ENCODE measurements around the gene RIT1. TPM values are rescaled to one million over a fixed set of nuclear protein-coding genes. Genes with fewer than 3 reads are reported as not detected.

The RIT1 gene, protein sequence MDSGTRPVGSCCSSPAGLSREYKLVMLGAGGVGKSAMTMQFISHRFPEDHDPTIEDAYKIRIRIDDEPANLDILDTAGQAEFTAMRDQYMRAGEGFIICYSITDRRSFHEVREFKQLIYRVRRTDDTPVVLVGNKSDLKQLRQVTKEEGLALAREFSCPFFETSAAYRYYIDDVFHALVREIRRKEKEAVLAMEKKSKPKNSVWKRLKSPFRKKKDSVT
- 29.7 and 32.4 TPM in 2 replicates for total RNA-seq (2014; rRNA removed; shearing (Covaris generic))
- polyA plus RNA-seq (2016; fragmentation: Nextera tagmentation; extraction: Ambion mirVana): 30.5 and 33.1 TPM in 2 replicates

DNA sequence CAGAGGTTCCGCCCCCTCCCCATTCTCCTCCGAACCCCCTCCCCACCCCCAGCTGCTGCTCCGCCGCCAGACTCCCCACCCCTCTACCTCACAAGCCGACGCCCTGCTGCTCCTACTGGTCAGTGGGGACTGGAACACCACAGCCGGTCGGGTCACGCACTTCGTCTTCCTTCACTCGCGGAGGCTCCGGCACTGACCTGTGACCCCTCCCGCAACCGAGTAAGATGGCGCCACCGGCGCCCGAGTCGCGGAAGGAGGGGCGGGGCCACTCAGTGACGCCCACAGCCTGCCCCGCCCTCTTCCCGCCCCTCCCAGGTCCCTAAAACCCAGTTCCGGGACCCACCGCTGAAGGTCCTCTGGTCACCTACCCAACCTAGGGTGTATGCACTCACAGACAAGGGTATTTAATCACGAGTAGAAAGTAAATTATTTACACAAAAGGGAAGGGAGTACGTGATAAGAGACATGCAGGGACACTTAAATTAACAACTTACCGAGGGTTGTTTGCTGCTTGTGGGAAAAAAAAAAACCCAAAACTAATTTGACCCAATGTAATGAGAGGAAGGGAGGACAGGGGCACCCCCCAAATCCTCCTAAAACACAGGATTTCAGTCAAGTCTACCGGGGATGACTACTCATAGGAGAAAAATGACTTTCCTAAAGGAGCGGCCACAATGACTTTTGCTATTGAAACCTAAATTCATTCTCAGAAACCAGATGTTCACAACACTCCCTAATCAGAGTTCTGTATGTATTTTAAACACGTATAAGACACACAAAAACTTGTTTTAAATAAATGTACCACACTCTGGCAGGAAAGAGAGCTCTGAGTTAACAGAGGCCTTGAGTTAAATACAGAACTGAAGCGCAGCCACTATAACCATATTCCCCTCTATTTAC lies at the start of gene RIT1:
Gene RIT1, minus strand, starts transcription at position 194 of the 900 bp plus-strand sequence. CDS start 588 bp downstream, outside the sequence.
- Histone ChIP-seq H3F3A (ENCODE audit: insufficient read depth) (peaks cover 61% of the 10 kb centered on the region), H3K9me3 (ENCODE audit: low read depth) (no peaks in the 10 kb centered on the region), H3K4me1 (ENCODE audit: insufficient read depth) (peaks cover 17% of the 10 kb centered on the region), H3K27ac (peak within 1 kb of the TSS; percentile 86), H3K9ac (peak within 1 kb of the TSS; percentile 93), H3K36me3 (ENCODE audit: low read depth) (peaks cover 63% of the 10 kb centered on the region), H4K20me1 (ENCODE audit: insufficient read depth) (no peaks in the 10 kb centered on the region), H3K79me2 (ENCODE audit: insufficient read depth) (peaks cover 52% of the 10 kb centered on the region), H2AFZ (peak within 1 kb of the TSS; percentile 72), H3K4me3 (peak within 1 kb of the TSS; percentile 92), H3K4me2 (ENCODE audit: unreplicated experiment) (peak within 1 kb of the TSS; percentile 85), H3K27me3 (replicated peaks; ENCODE audit: insufficient read depth) (no peaks in the 10 kb centered on the region), H3K9me2 (ENCODE audit: insufficient read depth) (no peaks in the 10 kb centered on the region)
- in situ Hi-C loops (cut with MboI): no loop called here
- TF ChIP-seq EZH2phosphoT487 (IDR thresholded peaks at IDR 0.05; ENCODE audit: insufficient read depth, low read depth) (no peak), EZH2 (IDR thresholded peaks at IDR 0.05; ENCODE audit: insufficient read depth, poor library complexity, severe bottlenecking) (no peak)
- WGBS, 2 experiments (ENCODE audit: low coverage in 1 of 2, low lambda C conversion rate in 2 of 2, missing lambda C conversion rate in 2 of 2): 7 to 14% methylated on average over 15 to 34 of the region's 34 CpGs
- DNase-seq: peak; percentile 94

DNA sequence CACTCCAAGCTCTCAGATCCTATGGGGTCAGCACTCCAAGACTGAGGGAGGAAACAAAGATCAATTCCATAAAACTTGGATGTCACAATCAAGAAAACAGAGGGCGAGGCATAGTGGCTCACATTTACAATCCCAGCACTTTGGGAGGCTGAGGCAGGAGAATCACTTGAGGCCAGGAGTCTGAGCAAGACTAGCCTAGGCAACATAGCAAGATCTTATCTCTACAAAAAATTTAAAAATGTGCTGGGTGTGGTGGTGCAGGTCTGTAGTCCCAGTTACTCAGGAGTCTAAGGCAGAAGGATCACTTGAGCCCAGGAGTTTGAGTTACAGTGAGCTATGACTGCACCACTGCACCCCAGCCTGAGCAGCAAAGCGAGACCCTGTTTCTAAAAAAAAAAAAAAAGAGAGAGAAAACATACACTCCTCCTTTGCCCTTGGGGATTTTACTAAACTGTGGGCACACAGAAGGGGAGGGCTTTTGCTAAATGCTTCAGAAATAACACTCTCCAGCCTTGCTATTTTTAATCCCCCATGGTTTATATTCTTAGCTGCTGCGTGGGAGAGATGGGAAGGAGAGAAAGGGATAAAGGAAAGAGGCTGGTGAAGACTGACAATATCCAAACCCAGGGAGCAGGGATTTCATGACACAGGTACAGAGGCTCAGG lies 49.1 kb upstream of the RIT1 start:
- in situ Hi-C loops (cut with MboI): no loop called here
- peaks cover 75% of the 10 kb centered on the region for H3K79me2 ChIP-seq (ENCODE audit: insufficient read depth)
- peaks cover 48% of the 10 kb centered on the region for H3F3A ChIP-seq (ENCODE audit: insufficient read depth)
- no peak overlapping the region for H3K4me3 ChIP-seq
- no peaks in the 10 kb centered on the region for H4K20me1 ChIP-seq (ENCODE audit: insufficient read depth)
- H3K27ac ChIP-seq: peak overlapping the region; percentile 94
- H3K4me2 ChIP-seq (ENCODE audit: unreplicated experiment): no peak overlapping the region
- TF ChIP-seq EZH2phosphoT487 (IDR thresholded peaks at IDR 0.05; ENCODE audit: insufficient read depth, low read depth) (no peak), EZH2 (IDR thresholded peaks at IDR 0.05; ENCODE audit: insufficient read depth, poor library complexity, severe bottlenecking) (no peak)
- peak; percentile 18 for DNase-seq
- no peaks in the 10 kb centered on the region for H3K27me3 ChIP-seq (replicated peaks; ENCODE audit: insufficient read depth)
- WGBS, 2 experiments (ENCODE audit: low coverage in 1 of 2, low lambda C conversion rate in 2 of 2, missing lambda C conversion rate in 2 of 2): 65 to 69% methylated on average over 3 of the region's 3 CpGs
- peak overlapping the region; percentile 80 for H3K9ac ChIP-seq
- H3K9me3 ChIP-seq (ENCODE audit: low read depth): no peaks in the 10 kb centered on the region
- H3K4me1 ChIP-seq (ENCODE audit: insufficient read depth): peaks cover 29% of the 10 kb centered on the region
- H3K36me3 ChIP-seq (ENCODE audit: low read depth): peaks cover 73% of the 10 kb centered on the region
- no peak overlapping the region for H2AFZ ChIP-seq
- no peaks in the 10 kb centered on the region for H3K9me2 ChIP-seq (ENCODE audit: insufficient read depth)

DNA sequence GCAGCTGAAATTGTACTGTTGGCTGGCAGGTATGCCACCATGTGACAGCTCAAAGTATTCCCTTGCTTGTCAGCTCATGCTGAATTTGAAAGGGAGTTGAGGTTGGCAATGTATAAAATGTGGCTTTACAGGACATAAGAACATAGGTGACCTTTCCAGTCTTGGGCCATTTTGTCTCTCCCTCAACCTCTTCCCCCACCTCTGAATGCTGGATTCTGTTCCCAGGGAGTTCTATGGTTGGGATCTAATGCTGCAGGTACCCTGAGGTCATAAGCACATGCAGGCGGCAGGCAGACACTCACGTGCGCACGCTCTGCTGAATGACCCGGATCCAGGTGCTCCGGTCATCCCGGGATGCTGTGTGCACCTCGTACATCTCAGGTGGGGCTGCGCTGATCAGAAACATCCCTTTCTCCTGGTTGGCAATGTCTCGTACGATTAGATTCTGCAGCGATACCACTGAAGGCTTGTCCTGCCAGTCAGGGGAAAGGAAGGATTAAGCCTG lies 46.3 kb upstream of the RIT1 start:
- Histone ChIP-seq H3K27ac (no peak overlapping the region), H3K36me3 (ENCODE audit: low read depth) (peaks cover 76% of the 10 kb centered on the region), H4K20me1 (ENCODE audit: insufficient read depth) (no peaks in the 10 kb centered on the region), H3F3A (ENCODE audit: insufficient read depth) (peaks cover 46% of the 10 kb centered on the region), H3K4me2 (ENCODE audit: unreplicated experiment) (no peak overlapping the region), H3K9ac (no peak overlapping the region), H3K4me1 (ENCODE audit: insufficient read depth) (peaks cover 22% of the 10 kb centered on the region), H3K79me2 (ENCODE audit: insufficient read depth) (peaks cover 71% of the 10 kb centered on the region), H3K9me2 (ENCODE audit: insufficient read depth) (no peaks in the 10 kb centered on the region), H3K4me3 (no peak overlapping the region), H3K9me3 (ENCODE audit: low read depth) (no peaks in the 10 kb centered on the region), H3K27me3 (replicated peaks; ENCODE audit: insufficient read depth) (no peaks in the 10 kb centered on the region), H2AFZ (no peak overlapping the region)
- TF ChIP-seq EZH2phosphoT487 (IDR thresholded peaks at IDR 0.05; ENCODE audit: insufficient read depth, low read depth) (no peak), EZH2 (IDR thresholded peaks at IDR 0.05; ENCODE audit: insufficient read depth, poor library complexity, severe bottlenecking) (no peak)
- in situ Hi-C loops (cut with MboI): no loop called here
- DNase-seq: no peak
- WGBS, 2 experiments (ENCODE audit: low coverage in 1 of 2, low lambda C conversion rate in 2 of 2, missing lambda C conversion rate in 2 of 2): 86 to 91% methylated on average over 12 of the region's 12 CpGs

DNA sequence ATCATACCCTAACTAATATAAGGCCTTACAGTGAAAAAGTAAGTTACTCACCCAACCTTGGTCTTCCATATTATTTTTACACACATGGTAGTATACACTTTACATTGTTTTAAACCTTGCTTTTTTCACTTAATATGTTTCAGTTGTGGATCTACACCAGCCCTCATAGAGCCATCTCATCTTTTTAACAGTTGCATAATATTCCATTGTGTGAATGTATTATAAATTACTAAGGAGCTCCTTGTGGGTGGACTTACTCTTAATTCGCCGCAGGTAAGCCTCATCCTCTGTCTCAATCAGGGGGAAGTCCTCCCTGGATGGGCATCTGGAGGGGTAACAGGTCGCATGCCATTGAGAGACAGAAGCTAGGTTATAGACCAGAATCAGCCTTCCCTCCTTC lies 43.5 kb upstream of the RIT1 start:
- Histone ChIP-seq H4K20me1 (ENCODE audit: insufficient read depth) (no peaks in the 10 kb centered on the region), H3F3A (ENCODE audit: insufficient read depth) (peaks cover 37% of the 10 kb centered on the region), H3K9me2 (ENCODE audit: insufficient read depth) (no peaks in the 10 kb centered on the region), H3K27me3 (replicated peaks; ENCODE audit: insufficient read depth) (no peaks in the 10 kb centered on the region), H3K4me1 (ENCODE audit: insufficient read depth) (no peaks in the 10 kb centered on the region), H3K4me3 (no peak overlapping the region), H3K9me3 (ENCODE audit: low read depth) (no peaks in the 10 kb centered on the region), H3K9ac (no peak overlapping the region), H3K36me3 (ENCODE audit: low read depth) (peaks cover 79% of the 10 kb centered on the region), H3K27ac (no peak overlapping the region), H3K4me2 (ENCODE audit: unreplicated experiment) (no peak overlapping the region), H3K79me2 (ENCODE audit: insufficient read depth) (peaks cover 61% of the 10 kb centered on the region), H2AFZ (no peak overlapping the region)
- WGBS, 2 experiments (ENCODE audit: low coverage in 1 of 2, low lambda C conversion rate in 2 of 2, missing lambda C conversion rate in 2 of 2): 99 to 100% methylated on average over 3 of the region's 3 CpGs
- TF ChIP-seq EZH2phosphoT487 (IDR thresholded peaks at IDR 0.05; ENCODE audit: insufficient read depth, low read depth) (no peak), EZH2 (IDR thresholded peaks at IDR 0.05; ENCODE audit: insufficient read depth, poor library complexity, severe bottlenecking) (no peak)
- no peak for DNase-seq
- in situ Hi-C loops (cut with MboI): no loop called here

Measured in GM23248 (cell line).